GM23338 (cell line): ENCODE data around the gene DENND5A. TPM values are rescaled to one million over a fixed set of nuclear protein-coding genes. Genes with fewer than 3 reads are reported as not detected.
A peak's percentile ranks its signal among the peaks of the same experiment; 100 is the strongest.

Experiments used
- ATAC-seq: fragments of 200-7000 bp; cut with Tn5 transposase; 3 replicates; pipeline ENCODE4 v1.9.1; 2020
- DNase-seq: peaks from one replicate; pipeline ENCODE4 v3.0.0-alpha.2; 2015; ENCODE audit warnings: low spot score
- H2AFZ ChIP-seq: fragments of 200-600 bp; sonication (generic); 2 replicates; pipeline ENCODE4 v1.8.0; 2016; ENCODE audit warnings: antibody characterized with exemption, mild to moderate bottlenecking, moderate library complexity
- H3F3A ChIP-seq: fragments of 200-600 bp; sonication (generic); replicated peaks from 2 replicates; pipeline ENCODE4 v1.8.0; 2017; ENCODE audit warnings: antibody characterized with exemption, mixed run types, low read depth
- H3K27ac ChIP-seq: fragments of 200-600 bp; sonication (generic); 2 replicates; pipeline ENCODE4 v1.6.1; 2016; ENCODE audit warnings: low read depth
- H3K27me3 ChIP-seq: fragments of 200-600 bp; sonication (generic); 2 replicates; pipeline ENCODE4 v1.8.0; 2016; ENCODE audit warnings: mild to moderate bottlenecking, mixed run types, moderate library complexity; ENCODE audit not compliant: insufficient read depth
- H3K36me3 ChIP-seq: fragments of 200-600 bp; sonication (generic); 2 replicates; pipeline ENCODE4 v1.8.0; 2016; ENCODE audit warnings: mild to moderate bottlenecking; ENCODE audit not compliant: insufficient read depth
- H3K4me1 ChIP-seq: fragments of 200-600 bp; sonication (generic); 2 replicates; pipeline ENCODE4 v1.8.0; 2016; ENCODE audit warnings: mild to moderate bottlenecking, moderate library complexity; ENCODE audit not compliant: insufficient read depth
- H3K4me2 ChIP-seq: fragments of 200-600 bp; sonication (generic); 2 replicates; pipeline ENCODE4 v1.7.1; 2017; ENCODE audit warnings: mixed run types
- H3K4me3 ChIP-seq: fragments of 200-600 bp; sonication (generic); 2 replicates; pipeline ENCODE4 v1.6.1; 2016; ENCODE audit warnings: mixed run types
- H3K79me2 ChIP-seq: fragments of 200-600 bp; sonication (generic); replicated peaks from 2 replicates; pipeline ENCODE4 v1.8.0; 2017; ENCODE audit warnings: mild to moderate bottlenecking; ENCODE audit not compliant: insufficient read depth
- H3K9me2 ChIP-seq: fragments of 200-600 bp; sonication (generic); 2 replicates; pipeline ENCODE4 v1.8.0; 2017; ENCODE audit not compliant: insufficient read depth
- H4K20me1 ChIP-seq: fragments of 200-600 bp; sonication (generic); replicated peaks from 2 replicates; pipeline ENCODE4 v1.8.0; 2017; ENCODE audit warnings: mild to moderate bottlenecking; ENCODE audit not compliant: insufficient read depth
- H3K27ac Mint-ChIP-seq: 2 replicates; pipeline ENCODE4 v1.8.0; 2020; ENCODE audit warnings: inconsistent platforms, mild to moderate bottlenecking, moderate library complexity, mixed read lengths
- H3K27me3 Mint-ChIP-seq: 3 replicates; pipeline ENCODE4 v1.8.0; 2022; ENCODE audit warnings: low read depth, mild to moderate bottlenecking, moderate library complexity, mixed read lengths, inconsistent platforms; ENCODE audit not compliant: insufficient read depth, poor library complexity
- H3K36me3 Mint-ChIP-seq: 3 replicates; pipeline ENCODE4 v1.8.0; 2021; ENCODE audit warnings: low read depth, mild to moderate bottlenecking, inconsistent platforms, moderate library complexity, mixed read lengths
- H3K4me1 Mint-ChIP-seq: 3 replicates; pipeline ENCODE4 v1.8.0; 2020; ENCODE audit warnings: mild to moderate bottlenecking, inconsistent platforms, mixed read lengths
- H3K4me3 Mint-ChIP-seq: 3 replicates; pipeline ENCODE4 v1.8.0; 2021; ENCODE audit warnings: moderate library complexity, mild to moderate bottlenecking, inconsistent platforms, mixed read lengths
- H3K9me3 Mint-ChIP-seq: 3 replicates; pipeline ENCODE4 v1.8.0; 2020; ENCODE audit warnings: moderate library complexity, mild to moderate bottlenecking, inconsistent platforms, mixed read lengths
- CREB1 ChIP-seq: fragments of 250-450 bp; sonication (Bioruptor Pico); IDR thresholded peaks from 2 replicates; pipeline ENCODE4 v1.5.0; 2020; ENCODE audit warnings: low read depth, mild to moderate bottlenecking, moderate library complexity
- CTCF ChIP-seq, 2 experiments: fragments of 200-600 bp in 1 of 2; sonication (generic) in 1 of 2; conservative IDR thresholded peaks; 2 replicates each; pipeline versions ENCODE4 v1.5.1 to v1.6.1; 2016 to 2017; ENCODE audit warnings: antibody characterized with exemption in 2 of 2, low read depth in 2 of 2, mild to moderate bottlenecking in 2 of 2, moderate library complexity in 1 of 2
- ETS1 ChIP-seq: IDR thresholded peaks from 2 replicates; pipeline ENCODE4 v1.6.1; 2016; ENCODE audit warnings: antibody characterized with exemption
- EZH2phosphoT487 ChIP-seq: fragments of 200-600 bp; sonication (generic); IDR thresholded peaks from one replicate; pipeline ENCODE4 v1.8.1; 2018; ENCODE audit warnings: antibody characterized with exemption; ENCODE audit not compliant: unreplicated experiment
- NANOG ChIP-seq: IDR thresholded peaks from 2 replicates; pipeline ENCODE4 v1.6.1; 2016; ENCODE audit warnings: antibody characterized with exemption, borderline replicate concordance
- STAT1 ChIP-seq: IDR thresholded peaks from one replicate; pipeline ENCODE4 v1.6.1; 2016; ENCODE audit warnings: antibody characterized with exemption; ENCODE audit not compliant: unreplicated experiment
- ZNF114 ChIP-seq: fragments of 250-450 bp; sonication (Bioruptor Pico); IDR thresholded peaks from 2 replicates; pipeline ENCODE4 v1.5.0; 2020; ENCODE audit warnings: mild to moderate bottlenecking, moderate library complexity
- ZNF331 ChIP-seq: fragments of 250-450 bp; sonication (Bioruptor Pico); IDR thresholded peaks from 2 replicates; pipeline ENCODE4 v1.5.0; 2020; ENCODE audit warnings: low read depth, mild to moderate bottlenecking, moderate library complexity
- polyA plus RNA-seq: library from polyadenylated mRNA; unstranded; fragments of >200 nt; fragmentation: Nextera tagmentation; extraction: Ambion mirVana; gene quantifications from 2 replicates; pipeline ENCODE4 v1.2.1, GENCODE V29; 2016
- total RNA-seq: library from RNA; depleted of rRNA; stranded (reverse); fragments of >200 nt; shearing (Covaris generic); gene quantifications from 2 replicates; pipeline ENCODE4 v1.2.3, GENCODE V29; 2014
- TF ChIP-seq, protein P1 (sequence below): IDR thresholded peaks from one replicate; pipeline ENCODE4 v1.6.1; 2018; ENCODE audit warnings: antibody characterized with exemption; ENCODE audit not compliant: unreplicated experiment

DENND5A gene
- total and polyA plus RNA-seq, 2 experiments from 2014 or later, result 28.1 to 56.3 TPM

GRCh38 chr11:9177438-9178091, 87.6 kb downstream of the DENND5A start:
- H3K27ac ChIP-seq, result no peak overlapping the region
- H3K9me2 ChIP-seq, result no peaks in the 10 kb centered on the region
- DNase-seq, result no peak
- no peak overlapping the region for H3K4me3 ChIP-seq
- no peak for TF ChIP-seq CTCF (conservative IDR thresholded peaks at IDR 0.05; ENCODE audit: low read depth in 2 of 2)
- TF ChIP-seq, protein P1, sequence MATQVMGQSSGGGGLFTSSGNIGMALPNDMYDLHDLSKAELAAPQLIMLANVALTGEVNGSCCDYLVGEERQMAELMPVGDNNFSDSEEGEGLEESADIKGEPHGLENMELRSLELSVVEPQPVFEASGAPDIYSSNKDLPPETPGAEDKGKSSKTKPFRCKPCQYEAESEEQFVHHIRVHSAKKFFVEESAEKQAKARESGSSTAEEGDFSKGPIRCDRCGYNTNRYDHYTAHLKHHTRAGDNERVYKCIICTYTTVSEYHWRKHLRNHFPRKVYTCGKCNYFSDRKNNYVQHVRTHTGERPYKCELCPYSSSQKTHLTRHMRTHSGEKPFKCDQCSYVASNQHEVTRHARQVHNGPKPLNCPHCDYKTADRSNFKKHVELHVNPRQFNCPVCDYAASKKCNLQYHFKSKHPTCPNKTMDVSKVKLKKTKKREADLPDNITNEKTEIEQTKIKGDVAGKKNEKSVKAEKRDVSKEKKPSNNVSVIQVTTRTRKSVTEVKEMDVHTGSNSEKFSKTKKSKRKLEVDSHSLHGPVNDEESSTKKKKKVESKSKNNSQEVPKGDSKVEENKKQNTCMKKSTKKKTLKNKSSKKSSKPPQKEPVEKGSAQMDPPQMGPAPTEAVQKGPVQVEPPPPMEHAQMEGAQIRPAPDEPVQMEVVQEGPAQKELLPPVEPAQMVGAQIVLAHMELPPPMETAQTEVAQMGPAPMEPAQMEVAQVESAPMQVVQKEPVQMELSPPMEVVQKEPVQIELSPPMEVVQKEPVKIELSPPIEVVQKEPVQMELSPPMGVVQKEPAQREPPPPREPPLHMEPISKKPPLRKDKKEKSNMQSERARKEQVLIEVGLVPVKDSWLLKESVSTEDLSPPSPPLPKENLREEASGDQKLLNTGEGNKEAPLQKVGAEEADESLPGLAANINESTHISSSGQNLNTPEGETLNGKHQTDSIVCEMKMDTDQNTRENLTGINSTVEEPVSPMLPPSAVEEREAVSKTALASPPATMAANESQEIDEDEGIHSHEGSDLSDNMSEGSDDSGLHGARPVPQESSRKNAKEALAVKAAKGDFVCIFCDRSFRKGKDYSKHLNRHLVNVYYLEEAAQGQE, result no peak
- no peak for TF ChIP-seq ETS1
- no peak for TF ChIP-seq ZNF114
- no peak for TF ChIP-seq NANOG
- no peak for TF ChIP-seq STAT1
- no peak overlapping the region for H2AFZ ChIP-seq
- no peaks in the 10 kb centered on the region for H3F3A ChIP-seq
- H3K36me3 ChIP-seq, result peaks cover 15% of the 10 kb centered on the region
- no peak overlapping the region for H3K4me2 ChIP-seq
- H3K79me2 ChIP-seq, result no peaks in the 10 kb centered on the region
- Mint-ChIP-seq H3K27ac (no peak overlapping the region), H3K36me3 (peaks cover 45% of the 10 kb centered on the region), H3K9me3 (no peaks in the 10 kb centered on the region), H3K4me3 (no peak overlapping the region), H3K27me3 (peaks cover 2% of the 10 kb centered on the region), H3K4me1 (peaks cover 5% of the 10 kb centered on the region; the same call in 2 of the 3 replicates)
- no peaks in the 10 kb centered on the region for H3K4me1 ChIP-seq
- no peaks in the 10 kb centered on the region for H4K20me1 ChIP-seq
- H3K27me3 ChIP-seq, result no peaks in the 10 kb centered on the region
- ATAC-seq, result no peak

DNA sequence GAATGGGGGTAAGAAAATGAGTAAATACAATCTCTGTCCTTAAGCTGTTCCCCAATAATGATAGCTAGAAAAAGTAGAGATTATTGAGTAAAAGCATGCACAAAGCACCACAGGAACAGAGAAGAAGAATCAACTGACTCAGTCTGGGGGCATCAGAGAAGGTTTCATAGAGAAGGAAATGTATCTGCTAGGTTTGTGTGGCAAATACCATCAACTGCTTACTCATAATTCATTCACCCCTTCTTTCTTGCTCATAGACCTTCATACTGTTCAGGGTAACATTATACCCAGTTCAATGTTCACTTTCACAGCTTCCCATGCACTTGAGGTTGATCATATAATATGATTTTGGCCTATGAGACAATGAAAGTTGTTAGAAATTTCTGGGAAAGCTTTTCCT, 88.6 kb downstream of the DENND5A start:
- H3K27me3 ChIP-seq, result no peaks in the 10 kb centered on the region
- no peak overlapping the region for H2AFZ ChIP-seq
- H3K4me1 ChIP-seq, result no peaks in the 10 kb centered on the region
- Mint-ChIP-seq H3K4me3 (no peak overlapping the region), H3K27ac (no peak overlapping the region), H3K4me1 (peaks cover 5% of the 10 kb centered on the region; the same call in 2 of the 3 replicates), H3K36me3 (peaks cover 50% of the 10 kb centered on the region), H3K27me3 (peaks cover 2% of the 10 kb centered on the region), H3K9me3 (no peaks in the 10 kb centered on the region)
- H3K79me2 ChIP-seq, result no peaks in the 10 kb centered on the region
- no peaks in the 10 kb centered on the region for H3F3A ChIP-seq
- no peak overlapping the region for H3K4me2 ChIP-seq
- no peaks in the 10 kb centered on the region for H3K9me2 ChIP-seq
- H3K36me3 ChIP-seq, result peaks cover 15% of the 10 kb centered on the region
- ATAC-seq (no peak), DNase-seq (no peak)
- no peaks in the 10 kb centered on the region for H4K20me1 ChIP-seq
- H3K27ac ChIP-seq, result peak overlapping the region; percentile 56; the same call in 1 of the 2 replicates
- no peak overlapping the region for H3K4me3 ChIP-seq
- TF ChIP-seq, protein P1, result no peak
- TF ChIP-seq ZNF331 (CRISPR knock-in tag), result no peak
- no peak for TF ChIP-seq ETS1
- no peak for TF ChIP-seq CREB1 (CRISPR knock-in tag)
- TF ChIP-seq ZNF114, result no peak
- TF ChIP-seq STAT1, result no peak
- no peak for TF ChIP-seq NANOG
- TF ChIP-seq EZH2phosphoT487, result no peak
